Measurements from ENCODE around the gene IL22RA2.

The IL22RA2 gene

GRCh38 chr6:137197684-137198645 is 24.5 kb upstream of the IL22RA2 start:
- DNase-seq = no peak

- DNase-seq = no peak
Measured at GRCh38 chr6:137193256-137194070, 20.0 kb upstream of the IL22RA2 start.

GRCh38 chr6:137192821-137193220 is 19.4 kb upstream of the IL22RA2 start:
- DNase-seq = no peak

- no peak for DNase-seq
Measured at GRCh38 chr6:137191670-137192069, 18.2 kb upstream of the IL22RA2 start.

- no peak for DNase-seq
Measured at GRCh38 chr6:137191236-137191635, 17.8 kb upstream of the IL22RA2 start.

GRCh38 chr6:137190583-137191094 is 17.2 kb upstream of the IL22RA2 start:
- DNase-seq = no peak

GRCh38 chr6:137188855-137189254 is 15.4 kb upstream of the IL22RA2 start:
- no peak for DNase-seq

GRCh38 chr6:137185290-137185689 is 11.8 kb upstream of the IL22RA2 start:
- no peak for DNase-seq

- no peak for DNase-seq
Measured at GRCh38 chr6:137182654-137183073, 9.2 kb upstream of the IL22RA2 start.

- no peak for DNase-seq
Measured at GRCh38 chr6:137181891-137182653, 8.6 kb upstream of the IL22RA2 start.

- no peak for DNase-seq
Measured at GRCh38 chr6:137177611-137178010, 4.2 kb upstream of the IL22RA2 start.

- DNase-seq = no peak
Measured at GRCh38 chr6:137176729-137177128, 3.3 kb upstream of the IL22RA2 start.

GRCh38 chr6:137175868-137176245 is 2.4 kb upstream of the IL22RA2 start:
- no peak for DNase-seq

- DNase-seq = no peak
Measured at GRCh38 chr6:137175157-137175867, 1.9 kb upstream of the IL22RA2 start.

GRCh38 chr6:137172734-137173431 is 561 bp downstream of the IL22RA2 start:
- DNase-seq = no peak

GRCh38 chr6:137171824-137172733 is 1.4 kb downstream of the IL22RA2 start:
- peak; percentile 48 for DNase-seq

GRCh38 chr6:137171053-137171374 is 2.4 kb downstream of the IL22RA2 start:
- no peak for DNase-seq

- no peak for DNase-seq
Measured at GRCh38 chr6:137170266-137171052, 3.0 kb downstream of the IL22RA2 start.

- DNase-seq = no peak
Measured at GRCh38 chr6:137167702-137168377, 5.6 kb downstream of the IL22RA2 start.

Measured in kidney glomerular epithelial cell (primary cell).